DMS153 (cell line): ENCODE measurements around the gene RPL39L.
"Not testable (repeated sequence)": the region's sequence is repeated elsewhere in the genome, so short reads cannot be mapped to it uniquely, and the experiment has no call there.

ENCODE experiments used
- DNase-seq: peaks from one replicate; lab custom pipeline; 2025; lab: John Stamatoyannopoulos, UW

The RPL39L gene

GRCh38 chr3:187139126-187139894 lies at the start of gene RPL39L:
TSS of gene RPL39L (minus strand) at chr3:187139496. CDS start at chr3:187121300, 18,196 bp downstream.
- peak; percentile 82 for DNase-seq

- no peak for DNase-seq
These were observed 49.6 kb upstream of the RPL39L start for GRCh38 chr3:187188931-187189330.

- DNase-seq = no peak
These were observed 47.6 kb upstream of the RPL39L start for GRCh38 chr3:187186801-187187421.

- no peak for DNase-seq
These were observed 47.1 kb upstream of the RPL39L start for GRCh38 chr3:187186375-187186774.

GRCh38 chr3:187185759-187186158 lies 46.5 kb upstream of the RPL39L start:
- no peak for DNase-seq

- DNase-seq = no peak
These were observed 44.6 kb upstream of the RPL39L start for GRCh38 chr3:187183903-187184302.

GRCh38 chr3:187183210-187183862 lies 44.0 kb upstream of the RPL39L start:
- peak; percentile 59 for DNase-seq

- no peak for DNase-seq
These were observed 42.3 kb upstream of the RPL39L start for GRCh38 chr3:187181454-187182170.

GRCh38 chr3:187172929-187173328 lies 33.6 kb upstream of the RPL39L start:
- no peak for DNase-seq

GRCh38 chr3:187170911-187171310 lies 31.6 kb upstream of the RPL39L start:
- not testable (repeated sequence) for DNase-seq

GRCh38 chr3:187169231-187169960 lies 30.1 kb upstream of the RPL39L start:
- no peak for DNase-seq

- no peak for DNase-seq
These were observed 28.5 kb upstream of the RPL39L start for GRCh38 chr3:187167777-187168176.

GRCh38 chr3:187166750-187167149 lies 27.5 kb upstream of the RPL39L start:
- no peak for DNase-seq

- DNase-seq = peak; percentile 55
These were observed 25.8 kb upstream of the RPL39L start for GRCh38 chr3:187165144-187165543.

GRCh38 chr3:187162265-187162953 lies 23.1 kb upstream of the RPL39L start:
- DNase-seq = no peak

GRCh38 chr3:187161556-187161955 lies 22.3 kb upstream of the RPL39L start:
- no peak for DNase-seq

GRCh38 chr3:187150599-187150998 lies 11.3 kb upstream of the RPL39L start:
- DNase-seq = no peak

- no peak for DNase-seq
These were observed 10.9 kb upstream of the RPL39L start for GRCh38 chr3:187150186-187150585.

- no peak for DNase-seq
These were observed 7.1 kb upstream of the RPL39L start for GRCh38 chr3:187146389-187146788.

GRCh38 chr3:187145149-187145895 lies 6.0 kb upstream of the RPL39L start:
- no peak for DNase-seq
